CD1c-positive myeloid dendritic cell (primary cell): Measurements from ENCODE around the gene ATXN10.
"Not testable (repeated sequence)": the region's sequence is repeated elsewhere in the genome, so short reads cannot be mapped to it uniquely, and the experiment has no call there.

Experiments used
- DNase-seq: peaks from one replicate; pipeline ENCODE4 v3.0.0-alpha.2; 2016; ENCODE audit errors: extremely low spot score

ATXN10 gene

GRCh38 chr22:45784357-45785277 is 113.0 kb downstream of the ATXN10 start:
- DNase-seq = no peak

GRCh38 chr22:45785458-45785857 is 113.8 kb downstream of the ATXN10 start:
- no peak for DNase-seq

GRCh38 chr22:45786726-45787125 is 115.1 kb downstream of the ATXN10 start:
- no peak for DNase-seq

- DNase-seq = no peak
Observed at GRCh38 chr22:45787759-45788158, 116.1 kb downstream of the ATXN10 start.

- no peak for DNase-seq
Observed at GRCh38 chr22:45788522-45788921, 116.9 kb downstream of the ATXN10 start.

GRCh38 chr22:45790401-45790800 is 118.8 kb downstream of the ATXN10 start:
- DNase-seq = no peak

- DNase-seq = no peak
Observed at GRCh38 chr22:45793161-45793560, 121.5 kb downstream of the ATXN10 start.

- no peak for DNase-seq
Observed at GRCh38 chr22:45793892-45794291, 122.3 kb downstream of the ATXN10 start.

GRCh38 chr22:45796009-45796408 is 124.4 kb downstream of the ATXN10 start:
- DNase-seq = not testable (repeated sequence)

- no peak for DNase-seq
Observed at GRCh38 chr22:45799291-45799690, 127.7 kb downstream of the ATXN10 start.

GRCh38 chr22:45802054-45802453 is 130.4 kb downstream of the ATXN10 start:
- no peak for DNase-seq

- no peak for DNase-seq
Observed at GRCh38 chr22:45804319-45804985, 132.8 kb downstream of the ATXN10 start.

- no peak for DNase-seq
Observed at GRCh38 chr22:45804986-45805325, 133.3 kb downstream of the ATXN10 start.

GRCh38 chr22:45805413-45805812 is 133.8 kb downstream of the ATXN10 start:
- DNase-seq = no peak

- DNase-seq = no peak
Observed at GRCh38 chr22:45807156-45807915, 135.7 kb downstream of the ATXN10 start.

GRCh38 chr22:45812910-45813309 is 141.3 kb downstream of the ATXN10 start:
- no peak for DNase-seq

- no peak for DNase-seq
Observed at GRCh38 chr22:45814198-45814597, 142.6 kb downstream of the ATXN10 start.

GRCh38 chr22:45816776-45817175 is 145.1 kb downstream of the ATXN10 start:
- no peak for DNase-seq

GRCh38 chr22:45817745-45818423 is 146.2 kb downstream of the ATXN10 start:
- no peak for DNase-seq

GRCh38 chr22:45818424-45819085 is 146.9 kb downstream of the ATXN10 start:
- DNase-seq = no peak

GRCh38 chr22:45819305-45819704 is 147.7 kb downstream of the ATXN10 start:
- no peak for DNase-seq
